PFSK-1 (cell line): ENCODE data around the gene ADAMTS9.

Experiments used
- FOXP2 ChIP-seq: optimal IDR thresholded peaks from 2 replicates; pipeline ENCODE3; 2011; ENCODE audit warnings: borderline replicate concordance, control low read depth, inconsistent platforms; ENCODE audit not compliant: insufficient read depth; ENCODE audit errors: extremely low read length, extremely low read depth
- POLR2AphosphoS5 ChIP-seq: IDR thresholded peaks from 2 replicates; pipeline ENCODE4 v1.6.1; 2012; ENCODE audit warnings: low read depth, mild to moderate bottlenecking, control low read depth, low read length, moderate library complexity
- SIN3A ChIP-seq: IDR thresholded peaks from 2 replicates; pipeline ENCODE4 v1.6.1; 2012; ENCODE audit warnings: mild to moderate bottlenecking, low read length, moderate library complexity, borderline replicate concordance; ENCODE audit not compliant: insufficient read depth
- TAF1 ChIP-seq: IDR thresholded peaks from 2 replicates; pipeline ENCODE4 v1.6.1; 2012; ENCODE audit warnings: low read length, control low read depth, borderline replicate concordance; ENCODE audit not compliant: insufficient read depth
- TF ChIP-seq, protein P1 (sequence below), 2 experiments: IDR thresholded peaks; 2 replicates each; pipeline versions ENCODE4 v1.6.1 to v1.8.0; 2011 to 2012; ENCODE audit warnings: low read depth in 2 of 2, low read length in 2 of 2, control low read depth in 1 of 2, inconsistent platforms in 1 of 2, mild to moderate bottlenecking in 1 of 2, moderate library complexity in 1 of 2; ENCODE audit not compliant: insufficient read depth in 1 of 2

Gene ADAMTS9

DNA sequence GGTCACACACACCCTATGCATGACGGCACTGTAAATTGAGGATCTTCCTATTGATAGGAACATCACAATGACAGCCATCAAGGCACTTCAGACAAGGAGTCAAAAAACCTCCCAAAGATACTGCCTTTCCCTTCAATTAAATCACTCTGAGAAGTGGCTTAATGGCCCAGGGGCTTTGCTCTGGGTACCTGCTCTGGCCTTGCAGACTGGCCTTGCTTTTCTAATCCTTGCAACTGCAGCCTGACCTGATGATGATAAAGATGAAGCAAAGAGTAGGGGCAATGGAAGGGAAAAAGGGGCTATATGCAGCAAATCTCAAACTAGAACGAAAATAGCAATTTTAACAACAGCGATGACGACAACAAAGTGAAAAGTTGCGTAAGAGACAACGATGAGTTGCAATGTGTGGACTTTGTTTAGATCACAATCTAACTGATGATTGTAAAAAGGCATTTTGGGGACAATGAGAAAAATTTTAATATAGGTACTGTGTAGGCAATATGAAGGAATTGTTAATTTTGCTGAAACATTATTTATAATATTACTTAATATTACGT, 14.6 kb downstream of the ADAMTS9 start:
- TF ChIP-seq TAF1 (no peak), POLR2AphosphoS5 (no peak), FOXP2 (no peak), SIN3A (no peak)
- TF ChIP-seq, protein P1, sequence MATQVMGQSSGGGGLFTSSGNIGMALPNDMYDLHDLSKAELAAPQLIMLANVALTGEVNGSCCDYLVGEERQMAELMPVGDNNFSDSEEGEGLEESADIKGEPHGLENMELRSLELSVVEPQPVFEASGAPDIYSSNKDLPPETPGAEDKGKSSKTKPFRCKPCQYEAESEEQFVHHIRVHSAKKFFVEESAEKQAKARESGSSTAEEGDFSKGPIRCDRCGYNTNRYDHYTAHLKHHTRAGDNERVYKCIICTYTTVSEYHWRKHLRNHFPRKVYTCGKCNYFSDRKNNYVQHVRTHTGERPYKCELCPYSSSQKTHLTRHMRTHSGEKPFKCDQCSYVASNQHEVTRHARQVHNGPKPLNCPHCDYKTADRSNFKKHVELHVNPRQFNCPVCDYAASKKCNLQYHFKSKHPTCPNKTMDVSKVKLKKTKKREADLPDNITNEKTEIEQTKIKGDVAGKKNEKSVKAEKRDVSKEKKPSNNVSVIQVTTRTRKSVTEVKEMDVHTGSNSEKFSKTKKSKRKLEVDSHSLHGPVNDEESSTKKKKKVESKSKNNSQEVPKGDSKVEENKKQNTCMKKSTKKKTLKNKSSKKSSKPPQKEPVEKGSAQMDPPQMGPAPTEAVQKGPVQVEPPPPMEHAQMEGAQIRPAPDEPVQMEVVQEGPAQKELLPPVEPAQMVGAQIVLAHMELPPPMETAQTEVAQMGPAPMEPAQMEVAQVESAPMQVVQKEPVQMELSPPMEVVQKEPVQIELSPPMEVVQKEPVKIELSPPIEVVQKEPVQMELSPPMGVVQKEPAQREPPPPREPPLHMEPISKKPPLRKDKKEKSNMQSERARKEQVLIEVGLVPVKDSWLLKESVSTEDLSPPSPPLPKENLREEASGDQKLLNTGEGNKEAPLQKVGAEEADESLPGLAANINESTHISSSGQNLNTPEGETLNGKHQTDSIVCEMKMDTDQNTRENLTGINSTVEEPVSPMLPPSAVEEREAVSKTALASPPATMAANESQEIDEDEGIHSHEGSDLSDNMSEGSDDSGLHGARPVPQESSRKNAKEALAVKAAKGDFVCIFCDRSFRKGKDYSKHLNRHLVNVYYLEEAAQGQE (IDR thresholded peaks at IDR 0.05; ENCODE audit: insufficient read depth in 1 of 2, low read depth in 2 of 2, low read length in 2 of 2): no peak

DNA sequence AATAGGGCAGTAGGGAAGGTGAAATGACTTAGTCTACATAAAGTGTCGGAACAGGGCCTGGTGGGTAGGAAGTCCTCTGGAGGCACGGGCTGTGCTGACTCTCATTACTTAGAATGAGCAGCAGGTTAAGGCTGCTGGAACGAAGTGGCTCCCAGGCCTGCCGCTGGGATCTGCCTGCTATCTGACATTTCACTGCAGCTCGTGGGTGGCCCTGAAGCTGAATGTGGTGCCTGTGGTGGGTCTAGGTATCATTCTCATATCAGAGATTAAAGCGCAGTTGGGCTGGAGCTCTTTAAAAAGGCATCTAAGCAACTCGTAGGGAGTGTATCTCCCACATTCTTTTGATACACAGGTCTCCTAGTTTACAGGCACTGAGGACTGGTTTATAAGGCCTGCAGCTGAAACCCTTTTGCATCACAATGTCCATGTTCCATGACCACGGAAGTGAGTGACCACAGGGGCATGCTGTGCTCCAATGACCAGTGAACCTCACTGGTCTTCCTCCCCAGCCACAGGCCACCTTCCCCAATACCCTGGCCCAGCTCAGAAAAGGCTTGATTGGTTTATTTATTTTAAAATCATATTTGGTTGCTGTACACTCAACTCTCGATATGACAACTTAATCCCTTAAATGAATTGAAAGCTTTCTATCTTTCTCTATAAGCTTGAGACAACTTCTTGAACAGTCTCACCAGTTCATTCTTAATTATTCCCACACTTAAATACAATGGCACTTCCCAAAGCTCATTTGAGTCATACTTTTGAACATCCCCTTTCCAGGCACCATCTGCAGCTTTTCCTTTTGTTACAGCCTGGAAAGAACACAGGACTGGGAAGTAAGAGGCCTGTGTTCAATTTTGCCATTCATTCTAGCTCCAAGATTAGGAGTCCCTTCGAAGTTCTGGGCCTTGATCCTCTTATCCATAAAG, 19.0 kb downstream of the ADAMTS9 start:
- no peak for TF ChIP-seq TAF1
- no peak for TF ChIP-seq FOXP2
- no peak for TF ChIP-seq SIN3A
- no peak for TF ChIP-seq POLR2AphosphoS5
- TF ChIP-seq, protein P1 (IDR thresholded peaks at IDR 0.05; ENCODE audit: insufficient read depth in 1 of 2, low read depth in 2 of 2, low read length in 2 of 2): no peak

DNA sequence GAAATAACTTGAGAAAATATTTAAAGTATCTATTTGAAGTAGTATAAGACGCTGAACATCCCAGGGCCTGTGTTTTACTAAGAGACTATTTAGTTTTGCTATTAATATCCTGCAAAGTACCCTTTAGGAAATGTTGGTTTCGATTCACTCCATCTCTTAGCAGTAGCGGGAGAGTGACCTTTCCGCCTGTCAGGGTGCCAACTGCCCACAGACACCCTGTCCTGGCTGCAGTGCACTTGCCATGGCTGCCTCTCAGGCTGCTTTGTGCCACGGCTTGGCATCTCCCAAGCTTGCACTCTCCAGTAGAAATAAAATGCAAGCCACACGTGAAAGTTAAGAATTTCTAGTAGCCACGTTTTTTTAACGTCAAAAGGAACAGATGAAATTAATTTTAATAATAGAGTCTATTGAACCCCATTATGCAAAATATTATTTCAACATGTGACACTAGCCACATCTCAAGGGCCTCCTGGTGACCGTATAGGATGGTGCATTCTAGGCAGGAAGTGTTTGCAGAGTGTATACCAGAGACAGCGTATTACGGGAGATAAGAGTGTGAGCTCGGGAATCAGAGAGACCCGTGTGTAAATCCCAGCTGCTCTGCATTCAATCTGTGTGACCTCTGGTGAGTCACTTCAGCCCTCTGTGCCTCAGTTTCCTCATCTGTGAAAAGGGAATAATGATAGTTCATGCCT, 19.8 kb downstream of the ADAMTS9 start:
- TF ChIP-seq TAF1: no peak
- no peak for TF ChIP-seq FOXP2
- TF ChIP-seq, protein P1 (IDR thresholded peaks at IDR 0.05; ENCODE audit: insufficient read depth in 1 of 2, low read depth in 2 of 2, low read length in 2 of 2): no peak
- TF ChIP-seq SIN3A: no peak
- TF ChIP-seq POLR2AphosphoS5: no peak

DNA sequence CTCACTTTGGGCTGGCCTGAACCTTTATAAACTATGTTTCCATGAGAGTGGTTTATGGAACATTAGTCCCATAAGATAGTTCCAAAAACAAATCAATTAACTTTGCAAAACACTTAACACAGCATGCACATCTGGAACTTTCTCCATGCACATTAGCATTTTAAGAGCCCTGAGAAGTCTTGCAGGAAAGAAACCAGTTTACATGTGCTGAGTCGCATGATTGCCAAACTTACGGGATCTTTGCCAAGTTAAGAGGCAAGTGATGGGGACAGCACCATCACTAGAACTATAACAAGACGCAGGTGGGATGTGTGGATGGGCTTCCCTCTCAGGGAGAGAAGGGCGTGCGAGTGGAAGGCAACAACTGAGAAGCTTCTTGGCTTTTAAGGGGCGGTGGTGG, 20.7 kb downstream of the ADAMTS9 start:
- TF ChIP-seq FOXP2 (no peak), SIN3A (no peak), POLR2AphosphoS5 (no peak), TAF1 (no peak)
- TF ChIP-seq, protein P1 (IDR thresholded peaks at IDR 0.05; ENCODE audit: insufficient read depth in 1 of 2, low read depth in 2 of 2, low read length in 2 of 2): no peak
